ENCODE results near the gene ZNF823. TPM values are rescaled to one million over a fixed set of nuclear protein-coding genes. Genes with fewer than 3 reads are reported as not detected.

Gene ZNF823
- total and polyA plus RNA-seq, 2 experiments from 2014 or later = 3.4 to 10.4 TPM

GRCh38 chr19:11721681-11722080, 17.1 kb downstream of the ZNF823 start:
- WGBS (ENCODE audit: low lambda C conversion rate, missing lambda C conversion rate) = 98% methylated on average over 5 of the region's 5 CpGs

GRCh38 chr19:11710313-11710712, 28.4 kb downstream of the ZNF823 start:
- no peak overlapping the region for H3K4me2 ChIP-seq
- no peaks in the 10 kb centered on the region for H3K4me1 ChIP-seq (ENCODE audit: insufficient read depth)
- H3K9me3 ChIP-seq (ENCODE audit: low read depth) = no peaks in the 10 kb centered on the region
- H3K27ac ChIP-seq = no peak overlapping the region
- DNase-seq (ENCODE audit: low spot score) = no peak
- 70% methylated on average over 10 of the region's 10 CpGs for WGBS (ENCODE audit: low lambda C conversion rate, missing lambda C conversion rate)
- TF ChIP-seq EZH2phosphoT487 (IDR thresholded peaks at IDR 0.05; ENCODE audit: low read depth, severe bottlenecking, unreplicated experiment) (no peak), EZH2 (IDR thresholded peaks at IDR 0.05; ENCODE audit: borderline replicate concordance) (no peak), CTCF (IDR thresholded peaks at IDR 0.05; ENCODE audit: poor library complexity) (no peak)
- no peaks in the 10 kb centered on the region for H3K36me3 ChIP-seq (replicated peaks; ENCODE audit: insufficient read depth, low read depth)
- no peaks in the 10 kb centered on the region for H3K9me2 ChIP-seq (replicated peaks; ENCODE audit: insufficient read depth)
- H3K4me3 ChIP-seq = no peak overlapping the region
- H3K79me2 ChIP-seq = no peaks in the 10 kb centered on the region
- no peaks in the 10 kb centered on the region for H3K27me3 ChIP-seq
- H4K20me1 ChIP-seq (ENCODE audit: insufficient read depth, poor library complexity, severe bottlenecking) = no peaks in the 10 kb centered on the region
- no peak overlapping the region for H2AFZ ChIP-seq

More at GRCh38 chr19:11721681-11722080, 17.1 kb downstream of the ZNF823 start:
- TF ChIP-seq EZH2 (IDR thresholded peaks at IDR 0.05; ENCODE audit: borderline replicate concordance) (no peak), CTCF (IDR thresholded peaks at IDR 0.05; ENCODE audit: poor library complexity) (no peak), EZH2phosphoT487 (IDR thresholded peaks at IDR 0.05; ENCODE audit: low read depth, severe bottlenecking, unreplicated experiment) (no peak)
- Histone ChIP-seq H3K79me2 (peaks cover 5% of the 10 kb centered on the region), H3K4me1 (ENCODE audit: insufficient read depth) (no peaks in the 10 kb centered on the region), H3K27ac (no peak overlapping the region), H3K4me3 (no peak overlapping the region), H4K20me1 (ENCODE audit: insufficient read depth, poor library complexity, severe bottlenecking) (no peaks in the 10 kb centered on the region), H3K9me3 (ENCODE audit: low read depth) (peaks cover 26% of the 10 kb centered on the region), H3K27me3 (no peaks in the 10 kb centered on the region), H3K4me2 (no peak overlapping the region), H3K9me2 (replicated peaks; ENCODE audit: insufficient read depth) (no peaks in the 10 kb centered on the region), H2AFZ (no peak overlapping the region), H3K36me3 (replicated peaks; ENCODE audit: insufficient read depth, low read depth) (peaks cover 21% of the 10 kb centered on the region)
- DNase-seq (ENCODE audit: low spot score) = no peak

- no peak overlapping the region for H3K27ac ChIP-seq
- no peak for DNase-seq (ENCODE audit: low spot score)
- no peaks in the 10 kb centered on the region for H3K79me2 ChIP-seq
- no peaks in the 10 kb centered on the region for H3K9me2 ChIP-seq (replicated peaks; ENCODE audit: insufficient read depth)
- TF ChIP-seq CTCF (IDR thresholded peaks at IDR 0.05; ENCODE audit: poor library complexity) = no peak
- TF ChIP-seq EZH2 (IDR thresholded peaks at IDR 0.05; ENCODE audit: borderline replicate concordance) = no peak
- no peaks in the 10 kb centered on the region for H3K27me3 ChIP-seq
- H3K36me3 ChIP-seq (replicated peaks; ENCODE audit: insufficient read depth, low read depth) = no peaks in the 10 kb centered on the region
- no peaks in the 10 kb centered on the region for H4K20me1 ChIP-seq (ENCODE audit: insufficient read depth, poor library complexity, severe bottlenecking)
- no peaks in the 10 kb centered on the region for H3K9me3 ChIP-seq (ENCODE audit: low read depth)
- peaks cover 3% of the 10 kb centered on the region for H3K4me1 ChIP-seq (ENCODE audit: insufficient read depth)
- no peak overlapping the region for H3K4me2 ChIP-seq
- WGBS (ENCODE audit: low lambda C conversion rate, missing lambda C conversion rate) = 84% methylated on average over 3 of the region's 3 CpGs
- H3K4me3 ChIP-seq = no peak overlapping the region
- H2AFZ ChIP-seq = no peak overlapping the region
These were observed 30.3 kb downstream of the ZNF823 start for GRCh38 chr19:11708457-11708856.

GRCh38 chr19:11705474-11705873, 33.3 kb downstream of the ZNF823 start:
- Histone ChIP-seq H3K79me2 (no peaks in the 10 kb centered on the region), H3K4me2 (peak overlapping the region; percentile 61), H3K27me3 (no peaks in the 10 kb centered on the region), H3K9me2 (replicated peaks; ENCODE audit: insufficient read depth) (no peaks in the 10 kb centered on the region), H3K27ac (no peak overlapping the region), H3K36me3 (replicated peaks; ENCODE audit: insufficient read depth, low read depth) (no peaks in the 10 kb centered on the region), H3K4me3 (no peak overlapping the region), H2AFZ (no peak overlapping the region), H4K20me1 (ENCODE audit: insufficient read depth, poor library complexity, severe bottlenecking) (no peaks in the 10 kb centered on the region), H3K4me1 (ENCODE audit: insufficient read depth) (peaks cover 3% of the 10 kb centered on the region), H3K9me3 (ENCODE audit: low read depth) (no peaks in the 10 kb centered on the region)
- no peak for DNase-seq (ENCODE audit: low spot score)
- TF ChIP-seq CTCF (IDR thresholded peaks at IDR 0.05; ENCODE audit: poor library complexity) (no peak), EZH2phosphoT487 (IDR thresholded peaks at IDR 0.05; ENCODE audit: low read depth, severe bottlenecking, unreplicated experiment) (no peak), EZH2 (IDR thresholded peaks at IDR 0.05; ENCODE audit: borderline replicate concordance) (no peak)
- WGBS (ENCODE audit: low lambda C conversion rate, missing lambda C conversion rate) = 82% methylated on average over 3 of the region's 3 CpGs

Data from hepatocyte (in vitro differentiated cells).